DND-41 (cell line): Measurements from ENCODE around the gene CACNA1A.

ENCODE experiments used
- ATAC-seq: fragments of 200-7000 bp; cut with Tn5 transposase; 3 replicates; pipeline ENCODE4 v1.9.1; 2021; ENCODE audit warnings: low read depth; ENCODE audit not compliant: insufficient read depth
- DNase-seq: peaks from one replicate; pipeline ENCODE4 v3.0.0-alpha.2; 2020
- H2AFZ ChIP-seq: 2 replicates; pipeline ENCODE4 v1.6.0; 2012; ENCODE audit warnings: low read depth, low read length
- H3K27ac ChIP-seq: 2 replicates; pipeline ENCODE4 v1.5.1; 2012; ENCODE audit warnings: low read length, inconsistent platforms
- H3K27me3 ChIP-seq: fragments of 200-600 bp; sonication (generic); 2 replicates; pipeline ENCODE4 v1.6.0; 2012; ENCODE audit warnings: low read length, mild to moderate bottlenecking, inconsistent platforms; ENCODE audit not compliant: insufficient read depth, poor library complexity
- H3K36me3 ChIP-seq: 2 replicates; pipeline ENCODE4 v1.5.1; 2012; ENCODE audit warnings: low read length, inconsistent platforms; ENCODE audit not compliant: insufficient read depth
- H3K4me1 ChIP-seq: 2 replicates; pipeline ENCODE4 v1.5.1; 2012; ENCODE audit warnings: mild to moderate bottlenecking, low read length; ENCODE audit not compliant: insufficient read depth
- H3K4me2 ChIP-seq: 2 replicates; pipeline ENCODE4 v1.6.0; 2012; ENCODE audit warnings: mild to moderate bottlenecking, moderate library complexity, low read length, inconsistent platforms; ENCODE audit not compliant: insufficient read depth
- H3K4me3 ChIP-seq, 2 experiments: fragments of 200-600 bp in 1 of 2; shearing (Covaris generic) in 1 of 2; 2 replicates each; pipeline ENCODE4 v1.5.1; 2012 to 2016; ENCODE audit warnings: inconsistent platforms in 2 of 2, low read length in 2 of 2, mild to moderate bottlenecking in 2 of 2, low read depth in 1 of 2, moderate library complexity in 1 of 2
- H3K79me2 ChIP-seq: 2 replicates; pipeline ENCODE4 v1.6.0; 2012; ENCODE audit warnings: low read length, inconsistent platforms; ENCODE audit not compliant: insufficient read depth
- H3K9ac ChIP-seq: 2 replicates; pipeline ENCODE4 v1.6.0; 2012; ENCODE audit warnings: low read depth, mild to moderate bottlenecking, inconsistent platforms, low read length, moderate library complexity
- H3K9me3 ChIP-seq: 2 replicates; pipeline ENCODE4 v1.5.1; 2012; ENCODE audit warnings: low read length, moderate library complexity, mild to moderate bottlenecking, inconsistent platforms; ENCODE audit not compliant: insufficient read depth, severe bottlenecking
- H4K20me1 ChIP-seq: 2 replicates; pipeline ENCODE4 v1.6.0; 2012; ENCODE audit warnings: low read length; ENCODE audit not compliant: insufficient read depth
- CTCF ChIP-seq: IDR thresholded peaks from 2 replicates; pipeline ENCODE4 v1.5.1; 2012; ENCODE audit warnings: borderline replicate concordance, low read length, moderate library complexity, mild to moderate bottlenecking; ENCODE audit not compliant: poor library complexity, severe bottlenecking; ENCODE audit errors: extremely low read depth
- EZH2 ChIP-seq: IDR thresholded peaks from 3 replicates; pipeline ENCODE4 v1.6.1; 2012; ENCODE audit warnings: borderline replicate concordance, low read depth, mild to moderate bottlenecking, moderate library complexity, low read length, inconsistent platforms; ENCODE audit not compliant: severe bottlenecking

CACNA1A gene

GRCh38 chr19:13289295-13289694 lies 217.0 kb downstream of the CACNA1A start:
- Histone ChIP-seq H3K36me3 (no peaks in the 10 kb centered on the region), H3K9ac (no peak overlapping the region), H3K9me3 (no peaks in the 10 kb centered on the region), H4K20me1 (no peaks in the 10 kb centered on the region), H3K4me3 (no peak overlapping the region), H3K4me1 (no peaks in the 10 kb centered on the region), H3K27me3 (no peaks in the 10 kb centered on the region), H2AFZ (no peak overlapping the region), H3K4me2 (no peak overlapping the region), H3K27ac (no peak overlapping the region), H3K79me2 (no peaks in the 10 kb centered on the region)
- TF ChIP-seq CTCF (no peak), EZH2 (no peak)
- ATAC-seq (no peak), DNase-seq (no peak)

GRCh38 chr19:13286195-13286985 lies 219.9 kb downstream of the CACNA1A start:
- H3K4me3 ChIP-seq: no peak overlapping the region
- H3K9me3 ChIP-seq: no peaks in the 10 kb centered on the region
- H2AFZ ChIP-seq: no peak overlapping the region

GRCh38 chr19:13284929-13285928 lies 221.1 kb downstream of the CACNA1A start:
- Histone ChIP-seq H3K27ac (no peak overlapping the region), H2AFZ (no peak overlapping the region), H3K4me1 (no peaks in the 10 kb centered on the region), H3K9me3 (no peaks in the 10 kb centered on the region), H3K4me3 (no peak overlapping the region), H3K79me2 (no peaks in the 10 kb centered on the region), H3K36me3 (no peaks in the 10 kb centered on the region), H3K4me2 (no peak overlapping the region), H4K20me1 (no peaks in the 10 kb centered on the region), H3K27me3 (no peaks in the 10 kb centered on the region), H3K9ac (no peak overlapping the region)
- TF ChIP-seq CTCF (no peak), EZH2 (no peak)
- ATAC-seq (no peak), DNase-seq (no peak)

More at GRCh38 chr19:13286195-13286985, 219.9 kb downstream of the CACNA1A start:
- Histone ChIP-seq H3K79me2 (no peaks in the 10 kb centered on the region), H3K4me1 (no peaks in the 10 kb centered on the region), H4K20me1 (no peaks in the 10 kb centered on the region), H3K9ac (no peak overlapping the region), H3K27ac (no peak overlapping the region), H3K36me3 (no peaks in the 10 kb centered on the region), H3K4me2 (no peak overlapping the region), H3K27me3 (no peaks in the 10 kb centered on the region)
- DNase-seq (no peak), ATAC-seq (no peak)
- no peak for TF ChIP-seq CTCF
- no peak for TF ChIP-seq EZH2
